ENCODE results near the gene C1QL1.

Gene C1QL1

GRCh38 chr17:44988044-44988942 lies 20.2 kb upstream of the C1QL1 start:
- DNase-seq = no peak

GRCh38 chr17:44983563-44983962 lies 15.5 kb upstream of the C1QL1 start:
- no peak for DNase-seq

GRCh38 chr17:44982113-44982702 lies 14.1 kb upstream of the C1QL1 start:
- DNase-seq = no peak

GRCh38 chr17:44981221-44981968 lies 13.3 kb upstream of the C1QL1 start:
- DNase-seq = no peak

GRCh38 chr17:44979426-44979995 lies 11.4 kb upstream of the C1QL1 start:
- DNase-seq = no peak

- no peak for DNase-seq
Measured at GRCh38 chr17:44978807-44979206, 10.7 kb upstream of the C1QL1 start.

- DNase-seq = no peak
Measured at GRCh38 chr17:44977814-44978550, 9.9 kb upstream of the C1QL1 start.

GRCh38 chr17:44977065-44977464 lies 9.0 kb upstream of the C1QL1 start:
- DNase-seq = no peak

- no peak for DNase-seq
Measured at GRCh38 chr17:44976206-44976605, 8.1 kb upstream of the C1QL1 start.

GRCh38 chr17:44972953-44973352 lies 4.8 kb upstream of the C1QL1 start:
- DNase-seq = no peak

- DNase-seq = no peak
Measured at GRCh38 chr17:44971776-44972483, 3.8 kb upstream of the C1QL1 start.

GRCh38 chr17:44970136-44970741 lies 2.1 kb upstream of the C1QL1 start:
- DNase-seq = no peak

- no peak for DNase-seq
Measured at GRCh38 chr17:44969144-44969780, 1.2 kb upstream of the C1QL1 start.

GRCh38 chr17:44967907-44968224 lies 237 bp downstream of the C1QL1 start:
- DNase-seq = no peak

GRCh38 chr17:44967026-44967906 lies 837 bp downstream of the C1QL1 start:
- DNase-seq = no peak

GRCh38 chr17:44966348-44967025 lies 1.6 kb downstream of the C1QL1 start:
- no peak for DNase-seq

GRCh38 chr17:44965481-44966234 lies 2.4 kb downstream of the C1QL1 start:
- DNase-seq = no peak

GRCh38 chr17:44961921-44962350 lies 6.2 kb downstream of the C1QL1 start:
- DNase-seq = no peak

- DNase-seq = no peak
Measured at GRCh38 chr17:44960691-44961090, 7.4 kb downstream of the C1QL1 start.

Data from CD4-positive, alpha-beta T cell treated with Interleukin-4 for 1 hour (primary cell).